Caco-2 (cell line): ENCODE data around the gene GCNA. TPM values are rescaled to one million over a fixed set of nuclear protein-coding genes. Genes with fewer than 3 reads are reported as not detected.
A peak's percentile ranks its signal among the peaks of the same experiment; 100 is the strongest.

Experiments used
- BruUV-seq: library from RNA; stranded (reverse); fragments of 400-500 nt; replicated peaks from 2 replicates; lab custom pipeline; 2021; lab: Mats Ljungman, UMichigan
- CTCF ChIA-PET: fragments of 300-600 bp; sonication (Branson Sonifier 250); formaldehyde crosslinking; loops from one replicate; lab custom pipeline; 2022; ENCODE audit warnings: antibody characterized with exemption; lab: Charles Lee
- POLR2A ChIA-PET: fragments of 300-600 bp; sonication (Branson Sonifier 250); formaldehyde crosslinking; loops from one replicate; lab custom pipeline; 2022; ENCODE audit warnings: antibody characterized with exemption; lab: Charles Lee
- DNase-seq, 2 experiments: peaks; one replicate each; pipeline versions ENCODE4 v3.0.0 to v3.0.0-alpha.2; 2020 to 2022
- H3K27me3 ChIP-seq: replicated peaks from 2 replicates; pipeline ENCODE4 v1.6.0; 2011; ENCODE audit warnings: low read length; ENCODE audit not compliant: control insufficient read depth, insufficient read depth
- H3K36me3 ChIP-seq: 2 replicates; pipeline ENCODE4 v1.5.1; 2011; ENCODE audit warnings: low read length; ENCODE audit not compliant: control insufficient read depth, insufficient read depth
- H3K4me1 ChIP-seq: fragments of 250-450 bp; sonication (Bioruptor Pico); 2 replicates; pipeline ENCODE4 v1.5.1; 2020; ENCODE audit warnings: mild to moderate bottlenecking
- H3K4me3 ChIP-seq: 2 replicates; pipeline ENCODE4 v1.5.1; 2011; ENCODE audit warnings: low read depth, mild to moderate bottlenecking, control low read depth, low read length
- H3K9me3 ChIP-seq: fragments of 250-450 bp; sonication (Bioruptor Pico); 2 replicates; pipeline ENCODE4 v1.5.1; 2020; ENCODE audit warnings: mild to moderate bottlenecking, moderate library complexity
- H3K27ac Mint-ChIP-seq: one replicate; pipeline ENCODE4 v1.8.0; 2022; ENCODE audit warnings: mixed read lengths; ENCODE audit not compliant: unreplicated experiment
- H3K27me3 Mint-ChIP-seq: one replicate; pipeline ENCODE4 v1.8.0; 2022; ENCODE audit warnings: mixed read lengths; ENCODE audit not compliant: insufficient read depth, unreplicated experiment
- H3K36me3 Mint-ChIP-seq: one replicate; pipeline ENCODE4 v1.8.0; 2022; ENCODE audit warnings: mild to moderate bottlenecking, mixed read lengths; ENCODE audit not compliant: insufficient read depth, unreplicated experiment
- H3K4me1 Mint-ChIP-seq: one replicate; pipeline ENCODE4 v1.8.0; 2022; ENCODE audit warnings: low read depth, mixed read lengths; ENCODE audit not compliant: unreplicated experiment
- H3K4me3 Mint-ChIP-seq: one replicate; pipeline ENCODE4 v1.8.0; 2022; ENCODE audit warnings: mild to moderate bottlenecking, moderate library complexity, mixed read lengths; ENCODE audit not compliant: unreplicated experiment
- H3K9me3 Mint-ChIP-seq: one replicate; pipeline ENCODE4 v1.8.0; 2022; ENCODE audit warnings: mixed read lengths; ENCODE audit not compliant: unreplicated experiment
- CTCF ChIP-seq, 2 experiments: fragments of 200-600 bp in 1 of 2; IDR thresholded peaks; 1 replicate in 1 of 2; 2 replicates in 1 of 2; pipeline versions ENCODE4 v1.5.1 to v1.8.0; 2011 to 2022; ENCODE audit warnings: antibody characterized with exemption in 1 of 2, control low read depth in 1 of 2, inconsistent platforms in 1 of 2, low read depth in 1 of 2, low read length in 1 of 2, mild to moderate bottlenecking in 1 of 2, moderate library complexity in 1 of 2; ENCODE audit not compliant: insufficient read depth in 1 of 2, severe bottlenecking in 1 of 2, unreplicated experiment in 1 of 2
- intact Hi-C: fragments of 100-400 bp; cut with micrococcal nuclease; formaldehyde crosslinking; loops from one replicate; pipeline ENCODE4 v1.10.0; 2022; ENCODE audit not compliant: unreplicated experiment
- total RNA-seq: library from RNA; stranded (reverse); gene quantifications from 2 replicates; pipeline ENCODE4 v1.2.3, GENCODE V29; 2022

The GCNA gene
- total RNA-seq, 1 experiment from 2014 or later: 2.8 TPM

DNA sequence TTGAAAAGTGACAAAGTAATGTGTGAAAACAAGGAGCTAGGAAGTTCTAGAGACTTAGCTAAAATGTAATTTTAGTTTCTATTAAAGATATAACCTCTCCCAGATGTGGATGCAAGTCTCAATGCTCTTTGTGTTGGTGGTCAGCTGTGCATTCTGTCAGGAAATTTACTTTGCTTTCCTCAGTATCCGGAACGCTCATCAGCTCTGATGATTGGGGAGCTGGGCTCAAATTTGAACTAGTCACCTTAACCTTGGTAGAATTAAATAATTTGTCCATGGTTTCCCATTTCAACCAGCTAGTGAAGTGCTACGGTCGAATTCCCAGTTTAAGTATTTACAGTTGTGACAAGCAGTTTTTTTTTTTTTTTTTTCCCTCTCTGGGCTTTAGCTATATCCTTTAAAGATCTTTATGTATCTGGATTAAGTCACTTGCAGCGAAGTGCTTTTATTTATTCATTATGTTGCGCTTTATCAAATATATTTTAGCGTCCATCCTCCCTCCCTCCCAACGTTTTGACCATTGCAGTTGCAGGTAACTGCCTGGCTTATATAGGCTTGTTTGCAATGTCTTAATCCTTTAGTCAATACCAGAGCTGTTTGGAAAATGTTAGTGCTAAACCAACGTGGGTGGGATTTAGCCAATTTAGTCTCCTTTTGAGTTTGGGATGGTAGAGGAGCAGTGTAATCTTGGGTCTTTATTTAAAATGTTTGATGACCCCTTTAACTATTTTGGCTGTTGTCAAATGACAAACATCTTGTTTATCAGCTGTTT, 43.3 kb upstream of the GCNA start:
- Histone ChIP-seq H3K36me3 (no peaks in the 10 kb centered on the region; the same call in 1 of the 2 replicates), H3K4me3 (peak overlapping the region; percentile 89), H3K9me3 (no peaks in the 10 kb centered on the region), H3K27me3 (no peaks in the 10 kb centered on the region), H3K4me1 (peaks cover 7% of the 10 kb centered on the region; the same call in 1 of the 2 replicates)
- no TSS peak for BruUV-seq
- CTCF ChIA-PET: no interaction called here
- POLR2A ChIA-PET: interaction anchor here (0.6 kb wide), 3 partner anchors 29 to 97 kb away, joined by 6 to 8 read pairs (median 8); no protein-coding TSS in a partner anchor
- Mint-ChIP-seq H3K4me3 (peak overlapping the region; percentile 99), H3K9me3 (no peaks in the 10 kb centered on the region), H3K4me1 (no peaks in the 10 kb centered on the region), H3K27me3 (no peaks in the 10 kb centered on the region), H3K27ac (peak overlapping the region; percentile 99), H3K36me3 (peaks cover 41% of the 10 kb centered on the region)
- no peak for TF ChIP-seq CTCF (IDR thresholded peaks at IDR 0.05; ENCODE audit: insufficient read depth in 1 of 2, low read depth in 1 of 2, low read length in 1 of 2, severe bottlenecking in 1 of 2, unreplicated experiment in 1 of 2)
- no peak for DNase-seq
- intact Hi-C loops: loop anchor here (5.0 kb wide), 1 partner anchor 168 kb away; the partner anchor contains the start of gene TAF1

DNA sequence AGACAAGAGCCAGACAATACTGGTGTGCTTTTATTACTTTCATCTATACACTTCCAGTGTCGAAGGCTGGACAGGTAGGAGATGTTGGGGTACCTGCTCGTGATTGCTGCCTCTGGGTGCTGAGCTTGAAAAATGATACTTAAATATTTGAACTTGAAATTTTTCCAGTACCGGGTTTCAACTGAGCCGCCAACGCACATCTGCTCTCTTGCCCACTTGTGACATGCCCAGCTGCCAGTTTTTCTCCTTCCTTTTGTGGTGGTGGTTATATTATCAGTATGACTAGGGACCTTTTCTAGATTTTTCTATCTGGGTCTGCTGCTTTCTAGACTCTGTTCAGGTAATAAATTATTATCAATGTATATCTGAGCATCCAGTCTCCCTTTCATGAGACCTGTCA, 42.0 kb upstream of the GCNA start:
- Mint-ChIP-seq H3K27me3 (no peaks in the 10 kb centered on the region), H3K9me3 (no peaks in the 10 kb centered on the region), H3K4me3 (peak overlapping the region; percentile 50), H3K36me3 (peaks cover 49% of the 10 kb centered on the region), H3K27ac (no peak overlapping the region), H3K4me1 (peaks cover 4% of the 10 kb centered on the region)
- Histone ChIP-seq H3K4me1 (peaks cover 7% of the 10 kb centered on the region; the same call in 1 of the 2 replicates), H3K9me3 (no peaks in the 10 kb centered on the region), H3K4me3 (no peak overlapping the region), H3K27me3 (no peaks in the 10 kb centered on the region), H3K36me3 (no peaks in the 10 kb centered on the region; the same call in 1 of the 2 replicates)
- ChIA-PET POLR2A (no interaction called here), CTCF (interaction anchor here (0.7 kb wide), 1 partner anchor 111 kb away, joined by 11 read pairs; no protein-coding TSS in a partner anchor)
- no peak for DNase-seq
- no peak for TF ChIP-seq CTCF (IDR thresholded peaks at IDR 0.05; ENCODE audit: insufficient read depth in 1 of 2, low read depth in 1 of 2, low read length in 1 of 2, severe bottlenecking in 1 of 2, unreplicated experiment in 1 of 2)
- no TSS peak for BruUV-seq
- intact Hi-C loops: no loop called here

DNA sequence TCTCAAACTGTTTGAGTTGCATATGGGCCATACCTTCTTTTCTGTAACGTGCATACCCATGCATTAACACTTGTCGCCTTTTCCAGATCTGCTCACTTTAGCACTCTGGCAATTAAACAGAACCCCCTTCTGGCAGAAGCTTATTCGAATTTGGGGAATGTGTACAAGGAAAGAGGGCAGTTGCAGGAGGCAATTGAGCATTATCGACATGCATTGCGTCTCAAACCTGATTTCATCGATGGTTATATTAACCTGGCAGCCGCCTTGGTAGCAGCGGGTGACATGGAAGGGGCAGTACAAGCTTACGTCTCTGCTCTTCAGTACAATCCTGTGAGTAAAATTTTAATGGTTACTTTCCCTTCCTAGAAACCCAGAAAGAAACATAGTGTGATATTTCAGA, 40.5 kb upstream of the GCNA start:
- Histone ChIP-seq H3K4me1 (peaks cover 7% of the 10 kb centered on the region; the same call in 1 of the 2 replicates), H3K4me3 (no peak overlapping the region), H3K9me3 (no peaks in the 10 kb centered on the region), H3K27me3 (no peaks in the 10 kb centered on the region), H3K36me3 (no peaks in the 10 kb centered on the region; the same call in 1 of the 2 replicates)
- no TSS peak for BruUV-seq
- Mint-ChIP-seq H3K27ac (no peak overlapping the region), H3K36me3 (peaks cover 53% of the 10 kb centered on the region), H3K9me3 (no peaks in the 10 kb centered on the region), H3K27me3 (no peaks in the 10 kb centered on the region), H3K4me3 (no peak overlapping the region), H3K4me1 (peaks cover 17% of the 10 kb centered on the region)
- no peak for TF ChIP-seq CTCF (IDR thresholded peaks at IDR 0.05; ENCODE audit: insufficient read depth in 1 of 2, low read depth in 1 of 2, low read length in 1 of 2, severe bottlenecking in 1 of 2, unreplicated experiment in 1 of 2)
- no peak for DNase-seq
- intact Hi-C loops: no loop called here
- POLR2A ChIA-PET: no interaction called here
- CTCF ChIA-PET: no interaction called here
